ENCODE measurements around the gene ARHGAP15.

The ARHGAP15 gene

DNA sequence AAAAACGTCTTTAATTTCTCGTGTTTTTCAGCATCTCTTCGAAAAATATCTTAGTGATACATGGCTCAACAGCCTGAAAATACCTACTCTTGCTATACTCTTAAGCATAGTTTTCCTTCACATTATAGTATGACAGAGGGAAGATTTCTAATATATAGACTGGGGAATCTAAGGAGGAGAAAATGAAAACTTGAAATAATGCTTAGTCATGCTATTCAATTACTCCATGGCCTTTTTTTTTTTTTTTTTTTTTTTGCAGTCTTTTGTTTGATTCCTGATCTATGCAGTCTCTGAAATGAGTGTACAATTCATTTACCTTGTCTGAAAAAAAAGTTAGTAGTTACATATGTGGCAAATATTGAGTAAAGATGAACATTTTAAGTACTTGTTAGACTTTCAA, 337.8 kb downstream of the ARHGAP15 start:
- no peak for DNase-seq

DNA sequence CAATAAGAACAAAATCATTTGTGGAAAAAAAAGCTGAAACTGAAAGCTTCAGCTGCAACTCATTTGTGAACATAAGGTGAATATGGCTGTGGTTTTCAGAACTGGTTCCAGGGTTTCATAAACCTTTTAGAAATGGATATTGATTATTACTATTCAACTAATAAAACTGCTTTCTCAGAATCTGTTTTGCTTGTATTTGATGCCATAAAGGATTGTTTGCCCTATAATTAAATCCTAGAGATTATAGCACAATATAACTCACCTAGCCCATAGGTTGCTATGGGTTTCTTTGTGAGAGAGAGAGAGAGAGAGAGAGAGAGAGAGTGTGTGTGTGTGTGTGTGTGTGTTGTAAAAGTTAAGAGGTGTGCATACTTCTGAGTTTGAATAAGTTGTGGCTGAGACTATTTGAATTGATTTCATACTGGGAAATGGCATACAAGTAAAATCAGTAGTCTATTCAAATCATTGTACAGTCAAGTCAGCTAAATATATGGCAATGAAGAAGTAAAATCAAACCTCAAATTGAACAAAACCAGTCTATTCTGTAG, 339.2 kb downstream of the ARHGAP15 start:
- no peak for DNase-seq

DNA sequence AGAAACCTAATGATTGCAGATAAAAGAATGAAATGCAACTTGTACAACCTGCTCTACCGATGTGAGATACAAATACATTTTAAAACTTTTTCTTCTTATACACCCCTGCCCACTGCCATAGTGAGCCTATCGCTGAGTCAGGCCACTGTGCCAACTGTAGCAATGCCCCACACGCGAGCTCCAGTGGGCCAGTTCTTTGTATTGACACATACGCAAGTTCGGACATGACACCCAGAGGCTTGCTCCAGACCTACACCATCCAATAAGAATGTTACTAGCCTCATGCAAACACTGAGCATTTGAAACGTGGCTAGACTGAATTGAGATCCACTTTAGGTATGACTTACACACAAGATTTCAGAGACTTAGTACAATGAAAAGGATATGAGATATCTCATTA, 340.1 kb downstream of the ARHGAP15 start:
- DNase-seq: no peak

DNA sequence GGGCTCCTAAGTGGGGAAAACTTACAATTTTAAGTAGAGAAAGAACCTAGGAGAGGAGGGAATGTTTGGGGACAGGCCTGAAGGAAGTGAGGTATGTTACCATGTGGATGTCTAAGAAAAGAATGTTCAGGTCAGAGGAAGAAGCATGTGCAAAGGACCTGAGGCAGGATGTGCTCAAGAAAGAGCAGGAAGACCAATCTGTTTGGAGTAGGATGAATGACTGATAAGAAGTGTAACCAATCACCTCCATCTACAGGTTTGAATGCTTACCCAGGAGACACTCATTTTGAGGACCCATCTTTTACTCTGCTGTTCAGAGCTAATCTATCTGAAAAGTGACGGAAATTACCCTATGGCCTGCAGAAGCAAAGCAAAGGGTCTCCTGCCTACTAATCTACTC, 342.3 kb downstream of the ARHGAP15 start:
- no peak for DNase-seq

GRCh38 chr2:143473216-143473615, 344.0 kb downstream of the ARHGAP15 start:
- DNase-seq: no peak

DNA sequence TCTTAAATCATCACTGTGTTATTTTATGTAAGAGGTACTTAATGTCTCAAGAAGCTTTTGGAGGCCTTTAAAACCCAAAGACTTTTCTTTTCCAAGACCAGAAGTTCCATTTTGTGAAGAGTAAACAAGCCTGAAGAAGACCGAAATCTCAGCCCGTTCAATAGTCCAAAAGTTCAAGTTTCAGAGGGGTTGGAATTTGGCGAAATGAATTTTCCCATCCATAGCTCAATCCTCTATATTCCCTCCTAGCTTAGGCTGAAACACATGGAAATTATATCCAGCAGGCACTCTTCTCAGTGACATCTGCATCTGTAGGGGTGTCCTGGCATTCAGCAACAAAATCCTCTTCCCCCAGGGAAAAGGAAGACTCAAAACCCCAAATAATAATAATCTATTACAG, 344.6 kb downstream of the ARHGAP15 start:
- DNase-seq: no peak

GRCh38 chr2:143474586-143474985, 345.4 kb downstream of the ARHGAP15 start:
- no peak for DNase-seq

- no peak for DNase-seq
Measured at GRCh38 chr2:143475041-143475776, 346.0 kb downstream of the ARHGAP15 start.

DNA sequence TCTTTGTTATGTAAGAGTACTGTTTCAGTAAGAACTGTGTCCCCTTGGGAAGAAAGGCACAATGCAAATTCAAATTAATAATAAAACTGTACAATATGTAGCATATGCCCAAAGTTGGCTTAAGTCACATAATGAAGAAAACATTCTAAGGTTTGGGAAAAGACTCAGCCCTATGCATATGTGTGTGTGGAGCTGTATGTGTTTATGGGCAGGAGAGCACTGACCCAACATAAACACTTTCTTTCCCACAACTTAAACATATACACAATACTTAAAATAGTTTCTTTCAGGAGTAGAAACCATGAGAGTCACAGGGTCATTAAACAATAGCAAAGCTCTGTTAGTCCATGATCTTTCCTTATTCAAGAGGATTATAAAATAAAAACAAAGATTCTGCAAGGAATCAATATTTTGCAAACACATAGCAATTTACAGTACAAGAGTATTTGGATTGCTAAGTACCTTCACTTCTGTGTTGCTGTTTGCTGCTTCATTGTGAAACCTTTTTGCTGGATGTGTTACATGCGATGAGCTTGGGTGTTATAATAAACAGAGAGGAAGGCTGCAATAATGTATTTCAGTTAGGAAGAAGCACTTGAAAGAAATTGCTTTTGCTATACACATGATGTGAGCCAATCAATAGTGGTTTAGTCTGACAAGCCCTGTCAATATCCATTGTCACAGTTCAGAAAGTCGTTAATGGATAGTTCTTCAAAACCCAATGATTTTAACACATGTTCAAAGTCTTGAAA, 347.3 kb downstream of the ARHGAP15 start:
- DNase-seq: no peak

GRCh38 chr2:143477714-143478443, 348.7 kb downstream of the ARHGAP15 start:
- no peak for DNase-seq

DNA sequence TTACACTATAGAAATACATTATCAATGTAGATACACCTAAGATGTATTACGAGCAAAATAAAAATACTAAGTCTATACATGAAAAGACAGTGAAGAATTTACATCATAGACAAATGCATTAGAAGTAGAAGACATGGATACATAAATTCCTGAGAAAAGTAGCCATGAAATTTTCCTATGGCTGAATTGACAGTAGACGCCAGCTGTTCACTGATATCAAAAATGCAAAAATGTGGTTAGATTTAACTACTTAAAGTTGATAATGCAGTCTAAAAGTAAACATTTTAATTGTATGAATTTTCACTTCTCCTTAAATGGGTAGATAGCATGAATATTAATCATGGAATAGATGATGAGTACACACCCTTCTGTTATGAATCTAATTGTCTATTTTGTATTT, 350.9 kb downstream of the ARHGAP15 start:
- no peak for DNase-seq

- DNase-seq: no peak
Measured at GRCh38 chr2:143480601-143481236, 351.5 kb downstream of the ARHGAP15 start.

DNA sequence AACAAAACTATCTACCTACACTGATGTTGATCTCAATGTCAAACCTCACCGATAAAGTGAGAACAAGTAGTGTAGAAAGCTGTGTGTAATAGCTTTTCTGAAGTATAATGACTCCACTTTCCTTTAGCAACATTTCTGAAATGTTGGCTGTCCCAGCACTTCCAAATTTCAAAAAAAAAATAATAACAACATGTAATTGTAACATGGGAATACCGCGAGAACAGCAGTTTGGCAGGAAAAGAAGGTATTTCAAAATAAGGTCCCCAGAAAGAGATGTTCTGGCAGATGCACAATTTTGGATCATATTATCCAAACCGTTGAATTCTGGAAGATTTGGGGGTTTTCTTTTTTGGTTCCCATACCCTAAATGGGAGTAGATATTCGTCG, 352.0 kb downstream of the ARHGAP15 start:
- no peak for DNase-seq

- no peak for DNase-seq
Measured at GRCh38 chr2:143481733-143482132, 352.5 kb downstream of the ARHGAP15 start.

DNA sequence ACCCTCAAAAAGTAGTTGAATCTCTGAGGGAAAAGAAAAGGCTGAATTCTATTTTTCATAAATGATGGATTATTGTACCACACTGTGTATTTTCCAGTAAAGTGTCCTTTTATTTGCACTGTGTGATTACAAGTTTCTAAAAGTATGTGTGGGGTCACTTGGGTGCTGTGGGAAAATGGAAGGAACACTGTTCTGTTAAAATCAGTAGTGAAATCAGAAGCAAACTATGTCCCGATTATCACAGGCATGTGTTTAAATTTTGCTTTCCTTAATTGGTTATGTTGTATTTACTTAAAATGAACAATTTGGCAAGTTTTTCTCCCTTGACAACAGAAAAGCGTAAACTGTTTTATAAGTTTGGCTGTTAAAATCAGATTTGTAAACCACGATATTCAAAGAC, 353.1 kb downstream of the ARHGAP15 start:
- DNase-seq: no peak

DNA sequence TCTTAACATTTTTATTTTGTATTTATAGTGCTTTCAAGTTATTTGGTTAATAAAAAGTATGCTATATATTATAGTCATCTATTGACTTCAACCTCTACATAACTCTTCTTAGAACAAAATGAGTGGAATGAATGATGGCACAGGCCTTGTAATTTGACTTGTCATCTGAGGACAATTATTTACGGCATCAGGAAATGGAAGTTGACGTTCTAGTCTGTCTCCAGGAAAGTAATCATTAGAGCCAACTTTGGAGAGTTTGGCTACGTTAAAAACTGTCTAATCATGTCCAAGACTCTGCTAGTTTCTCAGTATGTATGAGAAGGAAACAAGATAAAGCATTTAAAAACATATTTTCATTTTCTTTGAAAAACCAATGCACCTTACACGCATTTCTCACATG, 353.6 kb downstream of the ARHGAP15 start:
- DNase-seq: no peak

- no peak for DNase-seq
Measured at GRCh38 chr2:143486976-143487375, 357.8 kb downstream of the ARHGAP15 start.

- DNase-seq: no peak
Measured at GRCh38 chr2:143489145-143489544, 359.9 kb downstream of the ARHGAP15 start.

GRCh38 chr2:143491131-143491530, 361.9 kb downstream of the ARHGAP15 start:
- no peak for DNase-seq

- DNase-seq: no peak
Measured at GRCh38 chr2:143493339-143493738, 364.1 kb downstream of the ARHGAP15 start.

- no peak for DNase-seq
Measured at GRCh38 chr2:143497726-143498125, 368.5 kb downstream of the ARHGAP15 start.

GRCh38 chr2:143498496-143498895, 369.3 kb downstream of the ARHGAP15 start:
- no peak for DNase-seq

- DNase-seq: no peak
Measured at GRCh38 chr2:143499061-143499460, 369.8 kb downstream of the ARHGAP15 start.

Measured in stimulated activated CD4-positive, alpha-beta T cell treated with anti-CD3 and anti-CD28 coated beads, Interleukin-1b, Interleukin-23, amount 100 ng/mL, for 48 hours (primary cell).